A549 treated with CORT108297 at 1 μM for 4 hours (cell line): ENCODE data around the gene CPNE6. TPM values are rescaled to one million over a fixed set of nuclear protein-coding genes. Genes with fewer than 3 reads are reported as not detected.

ENCODE experiments used
- total RNA-seq: library from RNA; stranded (reverse); fragments of 200-300 nt; extraction: Qiagen RNA extraction; gene quantifications from 5 replicates; pipeline ENCODE4 v1.2.3, GENCODE V29; 2022

The CPNE6 gene
- total RNA-seq: 0.05 TPM in 1 of 5 replicates, not detected in the others

DNA sequence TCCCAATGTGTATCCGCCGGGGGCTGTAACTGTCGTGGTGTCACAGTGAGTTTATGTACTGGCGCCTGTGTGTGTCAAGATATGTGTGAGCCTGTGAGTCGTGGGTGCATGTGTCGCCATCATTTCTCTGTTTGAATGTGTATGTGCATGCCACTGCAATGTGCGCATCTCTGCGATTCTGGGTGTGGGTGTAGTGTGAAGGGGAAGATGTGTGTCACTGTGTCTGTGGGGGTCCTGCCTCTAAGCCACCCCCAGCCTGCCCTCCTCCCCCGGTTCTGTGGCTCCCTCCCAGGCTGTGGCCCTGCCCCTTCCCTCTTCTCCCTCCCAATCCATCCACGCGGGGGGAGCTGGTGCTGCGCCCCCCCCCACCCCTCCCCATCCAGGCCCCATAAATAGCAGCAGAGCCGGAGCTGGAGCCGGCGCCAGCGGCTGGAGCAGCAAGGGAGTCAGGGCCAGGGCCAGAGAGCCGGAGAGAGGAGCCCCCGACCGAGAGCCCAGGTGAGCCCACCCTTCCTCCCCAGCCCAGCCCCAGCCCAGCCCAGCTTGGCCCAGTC lies at the start of gene CPNE6:
TSS of gene CPNE6 (plus strand) at position 419 of the 554 bp plus-strand sequence. CDS start 1,375 bp downstream, outside the sequence.

DNA sequence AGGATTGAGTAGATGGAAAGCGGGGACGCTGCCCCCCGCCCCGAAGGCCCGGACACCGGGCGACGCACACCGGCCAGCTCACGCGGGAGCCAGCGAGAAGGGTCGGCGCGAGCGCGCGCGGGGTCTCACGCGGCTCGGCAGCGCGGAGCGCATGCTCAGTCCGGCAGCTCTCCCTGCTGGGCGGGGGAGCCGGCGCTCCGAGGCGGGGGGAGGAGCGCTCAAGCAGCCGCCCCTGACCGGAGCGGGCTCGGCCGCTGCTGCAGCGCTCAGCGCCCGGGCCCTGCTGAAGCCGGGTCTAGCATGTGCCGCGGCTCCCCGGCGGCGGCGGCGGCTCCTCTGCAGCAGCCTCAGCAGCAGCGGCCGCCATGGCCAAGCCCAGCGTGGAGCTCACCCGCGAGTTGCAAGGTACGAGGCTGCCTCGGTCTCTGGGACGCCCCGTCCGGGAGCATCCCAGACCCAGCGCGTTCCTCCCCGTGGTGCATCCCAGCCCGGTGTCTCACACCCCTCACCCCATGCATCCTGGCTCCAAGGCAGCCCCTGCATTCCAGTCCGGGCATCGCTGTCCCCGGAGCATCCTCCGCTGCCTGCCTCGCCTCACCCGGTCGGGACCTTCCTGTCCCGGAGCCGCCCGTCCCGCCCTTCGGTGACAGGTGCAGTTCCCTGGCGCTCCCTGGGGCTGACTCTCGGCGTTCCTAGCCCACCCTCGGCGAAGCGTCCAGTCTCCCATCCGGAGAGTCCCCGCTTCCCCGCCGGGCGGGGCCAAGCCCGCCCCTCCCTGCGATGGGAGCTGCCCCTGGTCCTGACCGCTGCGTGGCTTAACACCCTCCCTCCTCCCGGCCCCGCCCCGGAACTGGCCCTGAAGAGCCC lies 19.3 kb upstream of the CPNE6 start, which contains the start of gene CARMIL3:
TSS of gene CARMIL3 (plus strand) at position 221 of the 867 bp plus-strand sequence. CDS start at position 366, 145 bp downstream.

DNA sequence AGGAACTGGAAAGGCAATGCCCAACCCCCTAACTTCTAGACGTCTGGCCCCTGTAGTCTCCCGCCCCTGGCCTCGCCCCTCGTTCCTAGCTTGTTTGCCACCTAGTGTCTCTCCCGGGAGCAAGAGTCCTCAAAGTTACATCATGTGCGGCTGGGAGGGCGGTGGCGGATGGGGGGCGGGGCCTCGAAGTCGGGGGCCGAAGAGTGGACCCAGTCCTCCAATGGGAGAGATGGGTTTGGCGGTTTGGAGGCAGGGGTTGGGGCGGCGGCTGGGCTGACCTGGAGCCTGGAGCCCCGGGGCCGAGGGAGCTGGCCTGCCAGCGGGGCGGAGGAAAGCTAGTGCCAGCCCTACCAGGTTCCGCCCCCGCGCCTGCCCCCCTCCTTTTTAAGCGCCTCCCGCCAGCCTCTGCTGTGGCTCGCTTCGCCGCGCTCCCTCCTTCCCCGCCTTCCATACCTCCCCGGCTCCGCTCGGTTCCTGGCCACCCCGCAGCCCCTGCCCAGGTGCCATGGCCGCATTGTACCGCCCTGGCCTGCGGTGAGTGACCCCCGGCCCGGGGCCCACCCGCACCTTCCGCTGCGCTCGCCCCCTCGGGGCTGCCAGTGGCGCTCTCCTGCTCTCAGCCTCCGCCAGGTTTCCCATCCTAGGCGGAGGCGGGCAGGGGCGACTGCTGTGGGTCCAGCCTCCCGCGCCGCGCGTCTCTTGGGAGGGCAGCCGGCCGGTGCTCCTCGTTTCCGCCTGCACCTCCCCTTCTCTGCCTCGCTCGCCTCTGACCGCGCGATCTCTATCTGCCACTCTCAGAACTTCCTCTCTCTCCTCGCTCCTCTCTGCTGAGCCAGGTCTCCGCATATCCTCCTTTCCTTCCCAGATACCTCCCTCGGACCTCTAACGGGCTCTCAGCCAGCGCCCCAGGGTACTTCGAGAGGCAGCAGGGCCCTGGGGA lies 22.8 kb downstream of the CPNE6 start, which contains the start of gene PCK2:
TSS of gene PCK2 (plus strand) at position 411 of the 940 bp plus-strand sequence. CDS start at position 506, 95 bp downstream.

DNA sequence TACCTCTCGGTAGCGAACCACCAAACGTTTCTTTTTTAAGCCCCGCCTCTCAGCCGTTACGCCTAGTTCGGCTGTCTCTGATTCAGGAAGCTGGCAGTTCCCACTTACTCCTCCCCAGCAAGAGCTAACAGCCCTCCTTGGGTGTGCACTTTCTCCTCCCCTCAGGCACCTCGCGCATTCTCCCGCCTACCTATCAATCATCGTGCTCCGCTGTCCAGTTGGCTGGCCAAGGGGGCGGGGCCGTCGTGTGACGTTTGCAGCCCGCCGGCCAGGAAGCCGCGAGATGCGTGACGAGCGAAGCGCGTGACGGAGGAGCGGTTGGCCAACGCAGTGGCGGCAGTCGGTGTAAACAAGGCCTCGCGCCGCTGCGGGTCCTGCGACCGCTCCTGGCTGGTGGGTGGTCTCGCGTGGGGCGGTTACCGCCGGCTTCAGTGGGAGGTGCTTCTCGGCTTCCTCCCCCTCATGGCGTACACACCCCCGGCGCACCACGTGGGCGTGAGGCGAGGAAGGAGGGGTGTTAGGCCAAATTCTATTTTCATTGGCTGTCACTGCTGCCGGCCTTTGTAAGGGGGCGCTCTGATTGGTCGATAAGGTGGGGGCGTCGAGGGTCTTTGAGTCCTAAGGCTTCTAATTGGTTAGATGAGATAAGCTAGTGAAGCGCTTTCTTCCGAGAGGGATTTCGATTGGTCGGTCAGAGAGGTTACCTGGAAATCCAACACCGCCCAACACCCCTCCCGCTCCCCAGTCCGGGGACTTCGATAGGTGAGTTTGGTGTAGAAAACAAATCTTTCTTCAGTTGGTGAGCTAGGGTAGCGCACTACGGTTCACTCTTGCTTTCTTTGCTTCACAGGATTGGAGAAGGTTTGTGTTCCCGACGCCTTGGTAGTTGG lies 43.4 kb downstream of the CPNE6 start, which contains the start of the genes DCAF11 and NRL:
TSS of gene DCAF11 (plus strand) at position 246 of the 890 bp plus-strand sequence. CDS start 818 bp downstream, outside the sequence.
TSS of gene NRL (minus strand) at position 418 of the 890 bp plus-strand sequence. CDS start 32,101 bp downstream, outside the sequence.

Other genes with a start within 250 kb of the CPNE6 start
- gene DHRS4, start 117.8 kb upstream of the CPNE6 start, total RNA-seq: 44.3 to 49.9 TPM (median 47.7 TPM) in 5 replicates
- 21.2 to 33.3 TPM (median 30.4 TPM) in 5 replicates for gene DHRS4L2, start 82.6 kb upstream of the CPNE6 start, total RNA-seq
- 0.40 to 0.58 TPM (median 0.50 TPM) in 5 replicates for gene CARMIL3, start 19.6 kb upstream of the CPNE6 start, total RNA-seq
- gene PCK2, start 22.7 kb downstream of the CPNE6 start, total RNA-seq: 15.8 to 22.3 TPM (median 20.7 TPM) in 5 replicates
- 19.4 to 24.7 TPM (median 20.5 TPM) in 5 replicates for gene DCAF11, start 43.2 kb downstream of the CPNE6 start, total RNA-seq
- 0.60 to 1.1 TPM (median 0.97 TPM) in 5 replicates for gene NRL, start 43.4 kb downstream of the CPNE6 start, total RNA-seq
- 0.07 to 0.15 TPM in 2 of 5 replicates, not detected in the others for gene FITM1, start 59.1 kb downstream of the CPNE6 start, total RNA-seq
- 161 to 192 TPM (median 170 TPM) in 5 replicates for gene PSME1, start 64.6 kb downstream of the CPNE6 start, total RNA-seq
- gene EMC9, start 70.0 kb downstream of the CPNE6 start, total RNA-seq: 49.0 to 66.1 TPM (median 64.4 TPM) in 5 replicates
- 158 to 201 TPM (median 173 TPM) in 5 replicates for gene PSME2, start 75.0 kb downstream of the CPNE6 start, total RNA-seq
- 19.4 to 37.6 TPM (median 29.7 TPM) in 5 replicates for gene RNF31, start 75.9 kb downstream of the CPNE6 start, total RNA-seq
- gene IRF9, start 89.7 kb downstream of the CPNE6 start, total RNA-seq: 17.6 to 21.5 TPM (median 19.7 TPM) in 5 replicates
- 2.6 to 8.3 TPM (median 4.8 TPM) in 5 replicates for gene REC8, start 100.5 kb downstream of the CPNE6 start, total RNA-seq
- 78.9 to 89.8 TPM (median 88.2 TPM) in 5 replicates for gene IPO4, start 117.3 kb downstream of the CPNE6 start, total RNA-seq
- gene TM9SF1, start 123.9 kb downstream of the CPNE6 start, total RNA-seq: 62.6 to 70.9 TPM (median 69.7 TPM) in 5 replicates
- gene TSSK4, start 134.1 kb downstream of the CPNE6 start, total RNA-seq: not detected in 5 replicates
- gene CHMP4A, start 141.9 kb downstream of the CPNE6 start, total RNA-seq: 75.4 to 107 TPM (median 77.3 TPM) in 5 replicates
- 30.3 to 32.5 TPM (median 31.5 TPM) in 5 replicates for gene MDP1, start 144.5 kb downstream of the CPNE6 start, total RNA-seq
- 441 to 466 TPM (median 453 TPM) in 5 replicates for gene NEDD8, start 160.8 kb downstream of the CPNE6 start, total RNA-seq
- gene GMPR2, start 161.4 kb downstream of the CPNE6 start, total RNA-seq: 55.1 to 62.8 TPM (median 56.6 TPM) in 5 replicates
- 34.5 to 39.1 TPM (median 37.5 TPM) in 5 replicates for gene TINF2, start 171.1 kb downstream of the CPNE6 start, total RNA-seq
- 0.65 to 1.3 TPM (median 1.1 TPM) in 5 replicates for gene TGM1, start 191.6 kb downstream of the CPNE6 start, total RNA-seq
- 14.9 to 18.6 TPM (median 18.0 TPM) in 5 replicates for gene RABGGTA, start 200.0 kb downstream of the CPNE6 start, total RNA-seq
- 11.3 to 14.7 TPM (median 12.9 TPM) in 5 replicates for gene DHRS1, start 228.2 kb downstream of the CPNE6 start, total RNA-seq
- 14.5 to 19.5 TPM (median 17.5 TPM) in 5 replicates for gene NOP9, start 228.3 kb downstream of the CPNE6 start, total RNA-seq
- gene CIDEB, start 236.4 kb downstream of the CPNE6 start, total RNA-seq: 0.18 to 0.66 TPM (median 0.20 TPM) in 5 replicates
- gene LTB4R2, start 238.6 kb downstream of the CPNE6 start, total RNA-seq: 2.2 to 6.0 TPM (median 5.7 TPM) in 5 replicates
- gene LTB4R, start 239.9 kb downstream of the CPNE6 start, total RNA-seq: 3.7 to 7.0 TPM (median 6.4 TPM) in 5 replicates